ENCODE measurements around the gene C18orf32.
"Not testable (repeated sequence)": the region's sequence is repeated elsewhere in the genome, so short reads cannot be mapped to it uniquely, and the experiment has no call there.

Gene C18orf32

GRCh38 chr18:49500201-49500921 lies 13.3 kb upstream of the C18orf32 start:
- no peak for FAIRE-seq

- no peak for FAIRE-seq
Measured at GRCh38 chr18:49499046-49499637, 12.1 kb upstream of the C18orf32 start.

DNA sequence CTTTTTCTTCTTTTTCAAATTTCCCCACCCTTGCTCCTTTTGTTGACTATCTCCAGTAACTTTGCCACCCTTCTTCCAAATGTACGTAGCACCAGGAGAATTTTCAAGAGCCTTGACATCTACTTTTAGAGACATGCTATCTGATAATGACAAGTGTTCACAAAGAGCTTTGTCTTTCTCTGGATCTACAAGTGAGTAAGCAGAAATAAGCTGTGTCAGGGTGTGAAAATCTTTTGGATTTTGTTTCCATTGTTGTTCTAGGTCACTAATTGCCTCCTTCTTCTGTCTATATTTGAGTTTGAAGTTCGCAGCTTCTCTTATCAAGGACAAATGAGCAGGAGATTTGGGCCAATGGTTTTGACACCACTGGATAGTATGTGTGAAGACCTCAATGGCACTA lies 8.4 kb upstream of the C18orf32 start:
- FAIRE-seq, result no peak

DNA sequence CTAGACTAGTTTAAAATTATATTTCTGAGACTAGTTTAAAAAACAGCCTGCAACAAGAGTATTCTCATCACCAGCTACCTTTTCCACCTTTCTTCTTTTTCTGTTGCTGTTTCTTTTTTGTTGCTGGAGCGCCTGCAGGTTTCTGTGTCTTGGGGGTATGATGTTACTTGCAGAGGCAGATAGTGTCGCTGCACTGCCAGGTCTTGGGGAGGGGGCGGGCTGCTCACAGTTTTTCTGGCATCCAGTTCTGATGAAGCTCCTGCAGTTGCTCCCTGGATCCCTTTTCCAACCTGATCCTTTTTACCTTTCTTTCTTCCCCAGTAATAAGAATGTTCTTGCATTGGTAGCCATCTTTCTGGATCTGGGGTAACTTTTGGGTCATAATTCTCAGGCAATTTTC lies 8.0 kb upstream of the C18orf32 start:
- FAIRE-seq, result no peak

GRCh38 chr18:49494660-49495059 lies 7.6 kb upstream of the C18orf32 start:
- no peak for FAIRE-seq

- FAIRE-seq, result no peak
Measured at GRCh38 chr18:49492694-49493033, 5.6 kb upstream of the C18orf32 start.

GRCh38 chr18:49491857-49492693 lies 5.0 kb upstream of the C18orf32 start, which contains the start of gene RPL17:
RPL17 (minus strand) TSS chr18:49492465.
- no peak for FAIRE-seq

DNA sequence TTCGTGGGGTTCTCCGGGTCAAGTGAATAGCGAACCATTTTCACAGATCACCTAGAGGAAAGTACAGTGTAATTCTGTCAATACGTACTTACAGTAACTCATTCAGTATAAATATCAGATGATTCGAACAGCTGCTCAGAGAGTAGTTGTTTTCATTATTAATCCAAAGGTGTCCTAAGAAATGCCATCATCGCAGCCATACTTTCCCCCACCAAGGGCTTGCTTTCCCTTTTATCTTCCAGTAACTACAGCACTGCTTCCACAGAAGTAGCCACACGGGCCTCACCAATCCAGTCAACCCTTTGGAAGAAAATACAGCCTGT lies 4.5 kb upstream of the C18orf32 start:
- FAIRE-seq, result no peak

DNA sequence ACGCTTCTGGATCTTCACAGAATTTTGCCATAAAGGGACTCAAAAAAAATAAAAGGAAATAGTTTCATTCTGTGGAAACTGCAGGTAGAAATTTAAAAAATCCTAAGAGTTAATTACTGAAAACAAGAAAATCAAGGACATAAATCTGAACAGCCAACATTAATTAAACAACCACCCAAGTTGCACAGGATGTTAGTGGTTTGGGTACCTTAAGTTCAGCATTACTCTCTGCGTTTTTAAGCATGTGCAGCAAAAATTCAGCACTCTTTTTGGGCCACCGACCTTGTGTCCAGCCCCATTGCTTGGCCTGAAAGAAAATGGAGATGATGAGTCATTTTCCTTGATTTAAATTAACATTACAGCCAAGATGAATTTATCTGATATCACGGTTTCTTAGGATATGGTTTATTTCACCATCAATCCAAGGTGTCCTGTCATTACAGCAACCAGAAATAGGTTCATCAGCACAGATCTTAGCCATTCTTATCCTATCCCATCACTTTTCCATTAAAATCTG lies 3.3 kb upstream of the C18orf32 start:
- no peak for FAIRE-seq

- no peak for FAIRE-seq
Measured at GRCh38 chr18:49487711-49488310, 777 bp upstream of the C18orf32 start.

DNA sequence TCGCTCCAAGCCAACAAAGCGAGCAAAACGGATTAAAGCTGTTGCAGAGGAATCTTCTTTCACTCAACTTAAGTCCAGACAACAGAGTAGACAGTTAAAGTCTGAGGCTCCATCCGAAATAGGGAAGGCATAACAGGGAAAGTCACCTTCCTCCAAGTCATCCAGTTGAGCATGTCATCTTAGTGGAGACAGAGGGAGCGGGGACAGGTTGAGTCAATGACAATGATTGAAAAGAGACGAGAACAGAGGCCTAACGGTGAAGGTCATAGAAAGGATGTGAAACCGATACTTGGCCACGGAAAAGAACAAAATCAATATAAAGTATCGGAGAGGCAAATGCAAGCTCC lies 455 bp downstream of the C18orf32 start:
- FAIRE-seq, result no peak

DNA sequence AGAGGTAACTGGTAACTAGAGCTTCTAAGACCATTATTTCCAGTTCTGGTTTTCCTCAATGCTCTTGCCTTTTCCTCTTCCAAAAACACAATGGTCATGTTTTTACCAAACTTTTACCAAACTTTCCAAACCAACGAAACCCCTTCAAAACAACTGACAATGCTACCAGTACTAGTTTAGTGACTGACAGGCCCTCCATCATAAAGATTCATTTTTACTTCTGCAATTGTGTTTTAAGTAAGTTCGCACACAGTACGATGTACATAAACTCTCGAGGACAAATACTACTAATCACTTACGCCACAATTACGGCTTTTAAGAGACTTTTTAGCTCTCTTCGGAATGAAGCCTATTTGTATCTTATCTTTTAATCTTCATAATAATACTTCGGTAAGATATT lies 900 bp downstream of the C18orf32 start:
- FAIRE-seq, result no peak

GRCh38 chr18:49483198-49483597 lies 3.8 kb downstream of the C18orf32 start:
- no peak for FAIRE-seq

- FAIRE-seq, result no peak
Measured at GRCh38 chr18:49481907-49482306, 5.1 kb downstream of the C18orf32 start.

GRCh38 chr18:49481317-49481716 lies 5.7 kb downstream of the C18orf32 start:
- no peak for FAIRE-seq

DNA sequence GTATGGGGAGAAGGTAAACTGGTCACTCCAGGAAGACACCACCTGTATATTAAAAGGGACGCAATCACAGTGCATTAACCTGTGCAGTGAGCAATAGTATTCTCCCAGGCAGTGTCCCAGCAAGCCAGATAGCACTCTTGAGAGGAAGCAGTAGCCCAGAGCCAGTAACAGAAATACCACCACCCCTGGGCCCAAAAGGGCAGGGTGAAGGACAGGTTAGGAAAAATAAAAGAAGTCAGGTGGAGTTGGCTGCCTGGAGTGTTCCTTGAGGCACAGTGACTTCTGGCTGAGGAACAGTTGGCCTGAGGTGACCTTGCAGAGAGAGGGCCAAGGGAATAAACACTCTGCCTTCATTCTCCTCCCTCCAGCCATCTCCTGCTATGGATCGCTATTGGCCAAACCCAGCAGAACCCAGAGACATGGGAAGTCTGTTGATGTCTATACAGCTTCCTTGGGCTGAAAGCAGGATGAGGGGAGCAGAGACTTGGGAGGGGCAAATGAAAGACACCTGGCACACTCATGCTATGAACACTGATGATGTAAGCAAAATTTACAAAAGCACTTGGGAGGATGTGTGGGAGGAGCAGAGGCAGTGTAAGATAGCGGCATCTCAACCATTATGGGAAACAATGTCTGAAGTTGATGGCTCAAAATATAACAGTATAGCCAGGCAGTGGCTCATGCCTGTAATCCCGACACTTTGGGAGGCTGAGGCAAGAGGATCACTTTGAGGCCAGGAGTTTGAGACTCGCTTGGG lies 7.5 kb downstream of the C18orf32 start:
- FAIRE-seq, result no peak

DNA sequence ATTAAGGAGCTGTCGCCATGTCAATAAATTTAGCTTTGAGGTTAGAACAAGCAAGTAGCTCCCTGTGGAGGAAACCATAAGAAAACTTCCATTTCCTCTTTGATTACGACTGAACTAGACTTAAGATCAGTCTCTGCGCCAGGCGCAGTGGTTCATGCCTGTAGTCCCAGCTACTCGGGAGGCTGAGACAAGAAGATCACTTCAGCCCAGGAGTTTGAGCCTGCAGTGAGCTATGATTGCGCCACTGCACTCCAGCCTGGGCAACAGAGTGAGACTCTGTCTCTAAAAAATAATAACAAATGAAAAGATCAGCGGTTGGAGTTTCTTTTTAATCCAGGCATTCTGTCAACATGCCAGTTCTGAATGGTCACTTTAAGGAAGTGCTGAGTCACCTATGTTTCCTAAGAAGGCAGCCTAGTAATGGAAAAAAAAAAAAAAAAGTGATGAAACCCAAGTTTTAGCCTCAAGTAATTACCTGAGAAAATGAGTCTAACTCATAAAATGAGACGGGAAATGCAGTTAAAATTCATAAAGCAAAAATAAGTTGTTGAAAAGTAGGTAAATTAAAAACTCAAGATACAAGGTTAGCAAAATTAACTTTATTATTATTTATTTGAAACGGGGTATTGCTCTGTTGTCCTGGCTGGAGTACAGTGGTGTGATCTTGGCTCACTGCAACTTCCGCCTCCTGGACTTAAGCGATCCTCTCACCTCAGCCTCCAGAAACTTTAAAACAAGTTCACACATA lies 10.2 kb downstream of the C18orf32 start:
- FAIRE-seq, result no peak

DNA sequence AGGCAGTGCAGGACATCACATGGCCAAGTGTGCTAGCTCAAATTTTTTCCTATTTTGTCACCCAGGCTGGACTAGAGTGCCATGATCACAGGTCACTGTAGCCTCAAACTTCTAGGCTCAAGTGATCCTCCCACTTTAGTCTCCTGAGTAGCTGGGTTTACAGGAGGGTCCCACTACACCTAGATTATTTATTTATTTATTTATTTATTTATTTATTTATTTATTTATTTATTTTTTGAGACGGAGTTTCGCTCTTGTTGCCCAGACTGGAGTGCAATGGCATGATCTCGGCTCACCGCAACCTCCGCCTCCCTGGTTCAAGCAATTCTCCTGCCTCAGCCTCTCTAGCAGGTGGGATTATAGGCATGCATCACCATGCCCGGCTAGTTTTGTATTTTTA lies 12.1 kb downstream of the C18orf32 start:
- not testable (repeated sequence) for FAIRE-seq

DNA sequence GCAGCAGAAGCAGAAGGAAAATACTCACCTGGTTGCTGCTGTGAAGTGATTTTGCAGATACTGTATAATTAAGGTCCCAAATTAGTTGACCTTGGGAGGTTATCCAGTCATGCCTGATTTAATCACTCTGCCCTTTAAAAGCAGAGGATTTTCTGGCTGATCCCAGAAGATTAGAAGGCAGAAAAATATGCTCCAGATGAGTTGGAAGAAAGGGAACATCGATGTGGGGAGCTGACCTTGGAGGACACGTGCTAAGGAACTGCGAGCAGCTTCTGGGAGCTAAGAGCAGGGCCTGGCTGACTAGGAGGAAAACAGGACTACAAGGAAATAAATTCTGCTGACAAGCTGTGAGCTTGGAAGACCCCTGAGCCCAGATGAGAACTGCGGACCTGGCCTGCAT lies 13.3 kb downstream of the C18orf32 start:
- FAIRE-seq, result no peak

DNA sequence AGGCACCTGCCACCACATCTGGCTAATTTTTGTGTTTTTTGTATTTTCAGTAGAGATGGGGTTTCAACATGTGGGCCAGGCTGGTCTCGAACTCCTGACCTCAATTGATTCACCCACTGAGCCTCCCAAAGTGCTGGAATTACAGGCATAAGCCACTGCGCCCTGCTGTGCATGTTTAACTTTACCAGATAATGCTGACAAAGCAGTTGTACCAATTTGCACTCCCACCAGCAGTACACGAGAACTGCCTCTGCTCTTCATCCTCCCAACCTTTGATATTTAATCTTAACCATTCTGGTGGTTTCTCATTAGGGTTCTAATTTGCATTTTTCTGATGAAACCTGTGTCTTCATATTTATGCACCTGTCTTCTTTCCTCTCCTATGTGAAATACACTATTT lies 14.6 kb downstream of the C18orf32 start:
- FAIRE-seq, result no peak

GRCh38 chr18:49471532-49471931 lies 15.5 kb downstream of the C18orf32 start:
- FAIRE-seq, result no peak

- FAIRE-seq, result no peak
Measured at GRCh38 chr18:49467599-49467998, 19.4 kb downstream of the C18orf32 start.

Measured in colon (tissue), 2 donors.